ENCODE data around the gene HECTD4. TPM values are rescaled to one million over a fixed set of nuclear protein-coding genes. Genes with fewer than 3 reads are reported as not detected.

Gene HECTD4
- total and polyA plus RNA-seq, 2 of the 4 experiments (the other 2 are of a cell fraction) = 12.9 to 13.0 TPM

DNA sequence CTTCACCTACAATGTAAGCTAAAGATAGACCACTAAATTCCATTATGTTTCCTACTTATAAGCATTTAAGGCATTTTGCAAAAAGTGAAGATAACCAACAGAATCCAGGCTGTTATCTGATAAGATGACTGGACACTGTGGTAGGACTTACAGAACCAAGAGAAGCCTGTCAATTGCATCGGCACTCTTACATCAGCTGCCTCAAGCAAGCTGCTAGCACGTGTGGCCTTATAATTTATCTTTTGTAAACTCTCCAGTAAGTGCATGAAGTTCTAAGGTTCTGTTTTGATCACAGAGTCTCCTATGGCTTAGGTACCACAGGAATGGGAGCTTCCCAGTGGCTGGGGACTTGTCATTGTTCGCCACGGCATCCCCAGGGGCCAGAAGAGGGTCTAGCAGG, 168.2 kb downstream of the HECTD4 start:
- TF ChIP-seq, protein P1, sequence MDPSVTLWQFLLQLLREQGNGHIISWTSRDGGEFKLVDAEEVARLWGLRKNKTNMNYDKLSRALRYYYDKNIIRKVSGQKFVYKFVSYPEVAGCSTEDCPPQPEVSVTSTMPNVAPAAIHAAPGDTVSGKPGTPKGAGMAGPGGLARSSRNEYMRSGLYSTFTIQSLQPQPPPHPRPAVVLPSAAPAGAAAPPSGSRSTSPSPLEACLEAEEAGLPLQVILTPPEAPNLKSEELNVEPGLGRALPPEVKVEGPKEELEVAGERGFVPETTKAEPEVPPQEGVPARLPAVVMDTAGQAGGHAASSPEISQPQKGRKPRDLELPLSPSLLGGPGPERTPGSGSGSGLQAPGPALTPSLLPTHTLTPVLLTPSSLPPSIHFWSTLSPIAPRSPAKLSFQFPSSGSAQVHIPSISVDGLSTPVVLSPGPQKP (IDR thresholded peaks at IDR 0.05; ENCODE audit: borderline replicate concordance, low read depth, low read length) = no peak
- no peak for TF ChIP-seq SMC3 (IDR thresholded peaks at IDR 0.05; ENCODE audit: low read depth, low read length)
- no peak for TF ChIP-seq RFX5 (IDR thresholded peaks at IDR 0.05; ENCODE audit: low read depth, low read length)
- no peak for TF ChIP-seq CTCF (conservative IDR thresholded peaks at IDR 0.05; ENCODE audit: low read depth, low read length)
- TF ChIP-seq MAZ (IDR thresholded peaks at IDR 0.05; ENCODE audit: borderline replicate concordance, low read depth, low read length) = no peak
- TF ChIP-seq FOS (IDR thresholded peaks at IDR 0.05; ENCODE audit: low read depth, low read length) = no peak
- TF ChIP-seq CEBPB (IDR thresholded peaks at IDR 0.05; ENCODE audit: low read depth, low read length) = no peak
- no peak for TF ChIP-seq POLR2A (IDR thresholded peaks at IDR 0.05; ENCODE audit: low read depth, low read length)
- no peak for TF ChIP-seq MAFK (IDR thresholded peaks at IDR 0.05; ENCODE audit: low read depth, low read length)
- no peak for TF ChIP-seq RCOR1 (IDR thresholded peaks at IDR 0.05; ENCODE audit: insufficient replicate concordance, low read length)
- no peak for TF ChIP-seq RAD21 (IDR thresholded peaks at IDR 0.05; ENCODE audit: low read length)
- TF ChIP-seq NFE2L2 (IDR thresholded peaks at IDR 0.05; ENCODE audit: low read depth, low read length) = no peak
- no peak for TF ChIP-seq CHD1 (IDR thresholded peaks at IDR 0.05; ENCODE audit: low read depth, low read length)
- TF ChIP-seq MXI1 (IDR thresholded peaks at IDR 0.05; ENCODE audit: borderline replicate concordance, low read depth, low read length) = no peak
- TF ChIP-seq USF2 (IDR thresholded peaks at IDR 0.05; ENCODE audit: low read depth, low read length) = no peak
- no peak for TF ChIP-seq BHLHE40 (IDR thresholded peaks at IDR 0.05; ENCODE audit: low read depth, low read length)
- Histone ChIP-seq H4K8ac (ENCODE audit: low read depth in 2 of 2, low read length in 2 of 2) (no peak overlapping the region), H3K4me1 (ENCODE audit: control insufficient read depth, insufficient read depth, low read length) (no peaks in the 10 kb centered on the region; the same call in 1 of the 2 replicates), H2BK20ac (ENCODE audit: low read depth, low read length) (no peak overlapping the region), H2BK5ac (ENCODE audit: low read depth, low read length, poor library complexity, severe bottlenecking) (no peak overlapping the region), H3K18ac (ENCODE audit: low read depth, low read length) (no peak overlapping the region), H2BK120ac (ENCODE audit: low read depth, low read length) (no peak overlapping the region), H2BK15ac (ENCODE audit: low read depth, low read length) (no peak overlapping the region), H3K23ac (ENCODE audit: low read depth, low read length) (no peak overlapping the region), H3K9ac (ENCODE audit: low read depth, low read length) (no peak overlapping the region), H3K56ac (ENCODE audit: extremely low read depth, insufficient read depth, low read length) (no peak overlapping the region), H4K91ac (ENCODE audit: insufficient read depth, low read depth, low read length) (no peak overlapping the region), H3K4me2 (ENCODE audit: low read depth, low read length) (no peak overlapping the region), H2AK5ac (ENCODE audit: low read depth, low read length) (no peak overlapping the region), H3K4ac (ENCODE audit: low read depth, low read length) (no peak overlapping the region), H2AK9ac (replicated peaks; ENCODE audit: low read depth, low read length, poor library complexity) (no peak overlapping the region), H3K4me3 (ENCODE audit: insufficient read depth, low read depth, low read length) (no peak overlapping the region), H3K79me1 (ENCODE audit: low read depth in 1 of 2, low read length in 2 of 2) (no peaks in the 10 kb centered on the region), H2AFZ (replicated peaks; ENCODE audit: low read length, poor library complexity) (no peak overlapping the region), H3K27me3 (ENCODE audit: control insufficient read depth, insufficient read depth, low read length) (no peaks in the 10 kb centered on the region), H3K9me1 (ENCODE audit: insufficient read depth, low read length) (peaks cover 5% of the 10 kb centered on the region; the same call in 1 of the 2 replicates), H3K14ac (replicated peaks; ENCODE audit: low read depth, low read length) (no peak overlapping the region), H3K27ac (ENCODE audit: insufficient read depth, low read length) (no peak overlapping the region), H3K9me3 (ENCODE audit: control insufficient read depth, insufficient read depth, low read length) (no peaks in the 10 kb centered on the region), H3K36me3 (ENCODE audit: control insufficient read depth, insufficient read depth, low read length) (peaks cover 48% of the 10 kb centered on the region), H4K20me1 (ENCODE audit: insufficient read depth, low read length) (no peaks in the 10 kb centered on the region), H4K5ac (ENCODE audit: low read depth, low read length) (no peak overlapping the region)
- no CpG with 5 or more reads among the region's 4 CpGs for WGBS, 2 experiments (ENCODE audit: extremely low coverage in 2 of 2, insufficient read length in 1 of 2)
- DNase-seq (no peak), ATAC-seq (ENCODE audit: low read depth) (no peak)
- ChIA-PET POLR2A (ENCODE audit: unreplicated experiment) (no interaction called here), CTCF (no interaction called here)
- dilution Hi-C loops (cut with HindIII; ENCODE audit: low sequenced_read_pairs, unreplicated experiment) (no loop called here), intact Hi-C loops (cut with micrococcal nuclease) (no loop called here), in situ Hi-C loops (cut with MboI; ENCODE audit: low sequenced_read_pairs) (no loop called here)
- BruUV-seq (replicated peaks) = no TSS peak

All from IMR-90 (cell line).